RWPE2 (cell line): ENCODE measurements around the gene CACNA2D3.

ENCODE experiments used
- ATAC-seq: fragments of 200-7000 bp; cut with Tn5 transposase; 3 replicates; pipeline ENCODE4 v1.9.1; 2021; ENCODE audit warnings: low read depth
- DNase-seq: peaks from one replicate; pipeline ENCODE4 v3.0.0-alpha.2; 2020; ENCODE audit warnings: low spot score
- H3K27ac ChIP-seq: fragments of 450-650 bp; 2 replicates; pipeline ENCODE4 v1.5.1; 2017; ENCODE audit warnings: mild to moderate bottlenecking; ENCODE audit not compliant: poor library complexity, severe bottlenecking
- H3K27me3 ChIP-seq: fragments of 250-450 bp; sonication (Bioruptor Pico); 2 replicates; pipeline ENCODE4 v1.5.1; 2021; ENCODE audit warnings: mild to moderate bottlenecking, moderate library complexity; ENCODE audit not compliant: insufficient read depth, poor library complexity, severe bottlenecking
- H3K36me3 ChIP-seq: fragments of 250-450 bp; sonication (Bioruptor Pico); 2 replicates; pipeline ENCODE4 v1.5.1; 2020; ENCODE audit warnings: low read depth, mild to moderate bottlenecking, moderate library complexity
- H3K4me1 ChIP-seq: fragments of 250-450 bp; sonication (Bioruptor Pico); 2 replicates; pipeline ENCODE4 v1.5.1; 2021; ENCODE audit warnings: mild to moderate bottlenecking, moderate library complexity; ENCODE audit not compliant: insufficient read depth, poor library complexity, severe bottlenecking
- H3K4me3 ChIP-seq: fragments of 250-450 bp; sonication (Bioruptor Pico); 2 replicates; pipeline ENCODE4 v1.5.1; 2021; ENCODE audit warnings: mild to moderate bottlenecking, moderate library complexity; ENCODE audit not compliant: severe bottlenecking
- H3K9me3 ChIP-seq: fragments of 250-450 bp; sonication (Bioruptor Pico); 2 replicates; pipeline ENCODE4 v1.5.1; 2021; ENCODE audit warnings: mild to moderate bottlenecking, moderate library complexity; ENCODE audit not compliant: severe bottlenecking
- CTCF ChIP-seq: fragments of 450-650 bp; IDR thresholded peaks from one replicate; pipeline ENCODE4 v1.5.1; 2017; ENCODE audit warnings: mild to moderate bottlenecking, moderate library complexity; ENCODE audit not compliant: poor library complexity, severe bottlenecking

The CACNA2D3 gene

GRCh38 chr3:54866251-54866650 lies 743.9 kb downstream of the CACNA2D3 start:
- H3K36me3 ChIP-seq = no peaks in the 10 kb centered on the region
- DNase-seq (no peak), ATAC-seq (no peak)
- no peak overlapping the region for H3K27ac ChIP-seq
- no peak overlapping the region for H3K4me3 ChIP-seq
- H3K27me3 ChIP-seq = no peaks in the 10 kb centered on the region
- H3K4me1 ChIP-seq = no peaks in the 10 kb centered on the region
- no peak for TF ChIP-seq CTCF
- no peaks in the 10 kb centered on the region for H3K9me3 ChIP-seq

GRCh38 chr3:54870423-54870822 lies 748.1 kb downstream of the CACNA2D3 start:
- Histone ChIP-seq H3K9me3 (no peaks in the 10 kb centered on the region), H3K36me3 (no peaks in the 10 kb centered on the region), H3K4me1 (no peaks in the 10 kb centered on the region), H3K27me3 (no peaks in the 10 kb centered on the region), H3K27ac (no peak overlapping the region), H3K4me3 (no peak overlapping the region)
- ATAC-seq (peak; percentile 88), DNase-seq (no peak)
- peak; percentile 74 for TF ChIP-seq CTCF

- no peak for DNase-seq
Measured at GRCh38 chr3:54871867-54872266, 749.5 kb downstream of the CACNA2D3 start.

GRCh38 chr3:54873059-54874010 lies 751.0 kb downstream of the CACNA2D3 start:
- Histone ChIP-seq H3K27ac (no peak overlapping the region), H3K4me1 (no peaks in the 10 kb centered on the region), H3K9me3 (no peaks in the 10 kb centered on the region), H3K36me3 (no peaks in the 10 kb centered on the region), H3K4me3 (no peak overlapping the region), H3K27me3 (no peaks in the 10 kb centered on the region)
- ATAC-seq (no peak), DNase-seq (no peak)
- TF ChIP-seq CTCF = no peak

More at GRCh38 chr3:54871867-54872266, 749.5 kb downstream of the CACNA2D3 start:
- Histone ChIP-seq H3K27me3 (no peaks in the 10 kb centered on the region), H3K4me3 (no peak overlapping the region), H3K4me1 (no peaks in the 10 kb centered on the region), H3K9me3 (no peaks in the 10 kb centered on the region), H3K36me3 (no peaks in the 10 kb centered on the region), H3K27ac (no peak overlapping the region)
- ATAC-seq = no peak
- TF ChIP-seq CTCF = no peak
